ENCODE measurements around the gene SCNN1A. TPM values are rescaled to one million over a fixed set of nuclear protein-coding genes. Genes with fewer than 3 reads are reported as not detected.

Gene SCNN1A
- total RNA-seq, 1 experiment from 2014 or later = 136 TPM

DNA sequence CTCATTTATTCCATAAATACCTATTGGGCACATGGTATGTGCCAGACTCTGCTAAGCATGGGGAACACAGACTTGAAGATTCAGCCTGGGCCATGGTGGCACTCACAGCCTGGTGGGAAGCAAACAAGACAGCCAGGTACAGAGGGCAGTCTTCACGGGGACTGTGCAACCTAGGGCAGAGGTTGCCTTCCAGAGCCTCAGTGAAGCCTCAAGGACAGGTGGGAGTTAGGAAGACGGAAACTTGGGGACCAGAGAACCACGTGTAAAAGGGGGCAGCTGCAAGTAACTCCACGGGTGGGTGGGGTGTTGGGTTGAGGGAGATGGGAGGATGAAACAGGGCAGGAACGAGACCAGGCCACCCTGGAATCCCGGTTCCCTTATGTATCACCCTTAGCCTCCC, 7.6 kb upstream of the SCNN1A start:
- Mint-ChIP-seq H3K36me3 (ENCODE audit: insufficient read depth, unreplicated experiment) (peaks cover 44% of the 10 kb centered on the region), H3K27ac (ENCODE audit: low read depth, unreplicated experiment) (no peak overlapping the region), H3K4me3 (ENCODE audit: unreplicated experiment) (peak overlapping the region; percentile 49), H3K9me3 (ENCODE audit: unreplicated experiment) (no peaks in the 10 kb centered on the region), H3K4me1 (ENCODE audit: insufficient read depth, unreplicated experiment) (peaks cover 30% of the 10 kb centered on the region), H3K27me3 (ENCODE audit: insufficient read depth, unreplicated experiment) (no peaks in the 10 kb centered on the region)
- intact Hi-C loops (cut with micrococcal nuclease) = no loop called here
- CTCF ChIA-PET = interaction anchor here (0.6 to 4.2 kb wide), 9 partner anchors 10 to 724 kb away, joined by 3 to 23 read pairs (median 3); partner anchors contain the start of gene SCNN1A
- POLR2A ChIA-PET = interaction anchor here (1.0 to 16.5 kb wide), 14 partner anchors 10 to 154 kb away, joined by 3 to 739 read pairs (median 6); partner anchors contain the start of genes SCNN1A, TAPBPL and TNFRSF1A
- DNase-seq (ENCODE audit: unreplicated experiment) = no peak
- no TSS peak for BruUV-seq (replicated peaks)
- TF ChIP-seq, protein P1, sequence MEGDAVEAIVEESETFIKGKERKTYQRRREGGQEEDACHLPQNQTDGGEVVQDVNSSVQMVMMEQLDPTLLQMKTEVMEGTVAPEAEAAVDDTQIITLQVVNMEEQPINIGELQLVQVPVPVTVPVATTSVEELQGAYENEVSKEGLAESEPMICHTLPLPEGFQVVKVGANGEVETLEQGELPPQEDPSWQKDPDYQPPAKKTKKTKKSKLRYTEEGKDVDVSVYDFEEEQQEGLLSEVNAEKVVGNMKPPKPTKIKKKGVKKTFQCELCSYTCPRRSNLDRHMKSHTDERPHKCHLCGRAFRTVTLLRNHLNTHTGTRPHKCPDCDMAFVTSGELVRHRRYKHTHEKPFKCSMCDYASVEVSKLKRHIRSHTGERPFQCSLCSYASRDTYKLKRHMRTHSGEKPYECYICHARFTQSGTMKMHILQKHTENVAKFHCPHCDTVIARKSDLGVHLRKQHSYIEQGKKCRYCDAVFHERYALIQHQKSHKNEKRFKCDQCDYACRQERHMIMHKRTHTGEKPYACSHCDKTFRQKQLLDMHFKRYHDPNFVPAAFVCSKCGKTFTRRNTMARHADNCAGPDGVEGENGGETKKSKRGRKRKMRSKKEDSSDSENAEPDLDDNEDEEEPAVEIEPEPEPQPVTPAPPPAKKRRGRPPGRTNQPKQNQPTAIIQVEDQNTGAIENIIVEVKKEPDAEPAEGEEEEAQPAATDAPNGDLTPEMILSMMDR (IDR thresholded peaks at IDR 0.05; ENCODE audit: unreplicated experiment) = no peak

DNA sequence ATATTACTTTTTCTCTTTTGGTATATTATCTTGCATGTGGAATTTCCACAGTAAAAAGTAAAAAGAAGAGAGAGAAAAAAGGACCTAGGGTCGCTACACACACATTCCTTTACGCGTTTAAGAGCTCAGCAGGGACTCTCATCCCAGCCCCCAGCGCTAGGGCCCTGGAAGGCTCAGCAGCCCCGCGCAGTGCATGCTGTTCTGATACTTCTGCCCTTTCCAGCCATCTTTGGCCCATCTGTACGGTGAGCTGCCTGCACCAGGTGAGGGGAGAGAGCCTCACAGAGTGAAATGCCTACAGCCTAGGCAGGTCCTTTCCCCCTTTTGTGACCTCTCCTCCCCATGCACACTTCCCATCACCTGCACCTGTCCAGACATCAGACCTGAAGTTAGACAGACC, 7.0 kb upstream of the SCNN1A start:
- POLR2A ChIA-PET = interaction anchor here (6.7 to 16.5 kb wide), 2 partner anchors 9 to 41 kb away, joined by 120 to 739 read pairs; partner anchors contain the start of genes SCNN1A and TNFRSF1A
- no peak overlapping the region for H3K4me3 Mint-ChIP-seq (ENCODE audit: unreplicated experiment)
- peaks cover 38% of the 10 kb centered on the region for H3K36me3 Mint-ChIP-seq (ENCODE audit: insufficient read depth, unreplicated experiment)

DNA sequence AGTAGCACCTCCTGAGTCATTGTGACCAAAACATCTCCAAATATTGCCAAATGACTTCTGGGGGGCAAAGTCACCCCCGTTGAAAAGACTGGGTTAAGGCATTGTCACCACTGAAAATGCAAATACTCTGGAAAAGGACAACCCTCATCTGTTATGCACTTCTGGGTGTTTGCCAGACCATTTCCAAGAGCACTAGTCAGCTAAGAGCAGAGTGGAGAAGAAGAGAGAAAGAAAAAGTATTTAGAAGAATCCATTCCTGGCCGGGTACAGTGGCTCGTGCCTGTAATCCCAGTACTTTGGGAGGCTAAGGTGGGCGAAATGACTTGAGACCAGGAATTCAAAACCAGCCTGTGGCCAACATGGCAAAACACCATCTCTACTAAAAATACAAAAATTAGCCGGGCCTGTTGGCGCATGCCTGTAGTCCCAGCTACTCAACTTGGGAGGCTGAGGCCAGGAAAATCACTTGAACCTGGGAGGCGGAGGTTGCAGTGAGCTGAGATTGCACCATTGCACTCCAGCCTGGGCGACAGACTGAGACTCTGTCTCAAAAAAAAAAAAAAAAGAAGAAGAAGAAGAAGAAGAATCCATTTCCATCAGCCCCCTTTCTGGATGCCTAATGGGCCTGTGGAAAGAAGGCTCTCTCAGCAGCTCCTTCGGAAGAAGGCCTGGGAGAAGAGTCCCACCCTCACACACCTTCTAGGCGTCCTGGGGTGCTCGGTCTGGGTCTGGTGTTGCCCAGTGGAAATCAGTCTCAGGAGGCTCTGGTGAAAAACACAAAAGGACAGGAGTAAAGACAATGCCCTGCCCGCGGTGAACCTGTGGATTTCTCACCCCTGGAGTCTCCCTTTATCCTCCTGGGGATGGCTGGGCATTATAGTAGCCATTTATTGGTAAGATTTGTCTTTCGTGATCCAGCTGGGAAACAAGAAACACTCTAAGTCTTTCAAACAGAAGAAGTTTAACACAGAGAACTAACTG, 5.1 kb upstream of the SCNN1A start:
- no peak overlapping the region for H3K27ac Mint-ChIP-seq (ENCODE audit: low read depth, unreplicated experiment)

More for the DNA sequence above, 7.0 kb upstream of the SCNN1A start:
- no peak overlapping the region for H3K27ac Mint-ChIP-seq (ENCODE audit: low read depth, unreplicated experiment)
- intact Hi-C loops (cut with micrococcal nuclease) = no loop called here
- no peaks in the 10 kb centered on the region for H3K27me3 Mint-ChIP-seq (ENCODE audit: insufficient read depth, unreplicated experiment)
- DNase-seq (ENCODE audit: unreplicated experiment) = no peak
- no TSS peak for BruUV-seq (replicated peaks)
- CTCF ChIA-PET = interaction anchor here (0.6 to 4.2 kb wide), 7 partner anchors 9 to 725 kb away, joined by 3 to 23 read pairs (median 3); partner anchors contain the start of gene SCNN1A
- TF ChIP-seq, protein P1 (IDR thresholded peaks at IDR 0.05; ENCODE audit: unreplicated experiment) = no peak
- H3K4me1 Mint-ChIP-seq (ENCODE audit: insufficient read depth, unreplicated experiment) = peaks cover 30% of the 10 kb centered on the region
- no peaks in the 10 kb centered on the region for H3K9me3 Mint-ChIP-seq (ENCODE audit: unreplicated experiment)

More for the DNA sequence above, 5.1 kb upstream of the SCNN1A start:
- TF ChIP-seq, protein P1 (IDR thresholded peaks at IDR 0.05; ENCODE audit: unreplicated experiment) = no peak
- H3K9me3 Mint-ChIP-seq (ENCODE audit: unreplicated experiment) = no peaks in the 10 kb centered on the region
- peaks cover 42% of the 10 kb centered on the region for H3K4me1 Mint-ChIP-seq (ENCODE audit: insufficient read depth, unreplicated experiment)
- DNase-seq (ENCODE audit: unreplicated experiment) = peak; percentile 65
- no peaks in the 10 kb centered on the region for H3K27me3 Mint-ChIP-seq (ENCODE audit: insufficient read depth, unreplicated experiment)
- no peak overlapping the region for H3K4me3 Mint-ChIP-seq (ENCODE audit: unreplicated experiment)
- peaks cover 19% of the 10 kb centered on the region for H3K36me3 Mint-ChIP-seq (ENCODE audit: insufficient read depth, unreplicated experiment)
- intact Hi-C loops (cut with micrococcal nuclease) = no loop called here
- ChIA-PET CTCF (interaction anchor here (0.6 to 1.8 kb wide), 14 partner anchors 9 to 1525 kb away, joined by 3 to 8 read pairs (median 3); no protein-coding TSS in a partner anchor), POLR2A (interaction anchor here (0.8 to 16.5 kb wide), 8 partner anchors 8 to 152 kb away, joined by 3 to 739 read pairs (median 4); partner anchors contain the start of genes SCNN1A, TAPBPL, TNFRSF1A and VAMP1)
- no TSS peak for BruUV-seq (replicated peaks)

Data from MCF 10A (cell line).